Activated T-cell treated with anti-CD3 and anti-CD28 coated beads, Interleukin-2, amount 50 U/mL, for 72 hours (primary cell): Measurements from ENCODE around the gene STRA6. TPM values are rescaled to one million over a fixed set of nuclear protein-coding genes. Genes with fewer than 3 reads are reported as not detected.

Experiments used
- ATAC-seq, 2 donors: fragments of 150-1000 bp; cut with Tn5 transposase; replicated peaks in 1 of 2; 2 replicates each; pipeline ENCODE4 v1.10.0; 2021; ENCODE audit warnings: moderate library complexity in 2 of 2, mild to moderate bottlenecking in 1 of 2
- DNase-seq, 2 donors: peaks; one replicate each; pipeline ENCODE4 v3.0.0; 2021 to 2022; ENCODE audit warnings: mixed read lengths in 1 of 2
- H3K27ac Mint-ChIP-seq: one replicate; pipeline ENCODE4 v1.8.0; 2022; ENCODE audit warnings: mild to moderate bottlenecking, moderate library complexity, mixed read lengths
- H3K27me3 Mint-ChIP-seq: one replicate; pipeline ENCODE4 v1.8.0; 2022; ENCODE audit warnings: low read depth, mixed read lengths
- H3K36me3 Mint-ChIP-seq, 2 donors: one replicate each; pipeline ENCODE4 v1.8.0; 2022; ENCODE audit warnings: mixed read lengths in 2 of 2, mild to moderate bottlenecking in 1 of 2; ENCODE audit not compliant: insufficient read depth in 2 of 2
- H3K4me1 Mint-ChIP-seq: one replicate; pipeline ENCODE4 v1.8.0; 2022; ENCODE audit warnings: low read depth, mixed read lengths
- H3K4me3 Mint-ChIP-seq, 2 donors: one replicate each; pipeline ENCODE4 v1.8.0; 2022; ENCODE audit warnings: mild to moderate bottlenecking in 2 of 2, mixed read lengths in 2 of 2, moderate library complexity in 2 of 2
- H3K9me3 Mint-ChIP-seq, 2 donors: one replicate each; pipeline ENCODE4 v1.8.0; 2022; ENCODE audit warnings: mixed read lengths in 2 of 2
- total RNA-seq, 2 donors: library from RNA; stranded (reverse); gene quantifications; one replicate each; pipeline ENCODE4 v1.2.3, GENCODE V29; 2022

STRA6 gene
- total RNA-seq, 2 donors from 2014 or later, result 0.43 to 0.46 TPM

- Mint-ChIP-seq H3K36me3 (no peaks in the 10 kb centered on the region), H3K27me3 (peaks cover 29% of the 10 kb centered on the region), H3K27ac (no peak overlapping the region), H3K4me1 (no peaks in the 10 kb centered on the region), H3K4me3 (no peak overlapping the region), H3K9me3 (no peaks in the 10 kb centered on the region)
- ATAC-seq, result no peak
- no peak for DNase-seq
These were observed 5.9 kb upstream of the STRA6 start for GRCh38 chr15:74208496-74208895.

GRCh38 chr15:74207652-74208440 lies 5.3 kb upstream of the STRA6 start:
- DNase-seq (no peak), ATAC-seq (no peak)
- no peak overlapping the region for H3K27ac Mint-ChIP-seq
- H3K36me3 Mint-ChIP-seq, result no peaks in the 10 kb centered on the region
- H3K9me3 Mint-ChIP-seq, result no peaks in the 10 kb centered on the region
- peaks cover 36% of the 10 kb centered on the region for H3K27me3 Mint-ChIP-seq
- H3K4me3 Mint-ChIP-seq, result no peak overlapping the region
- no peaks in the 10 kb centered on the region for H3K4me1 Mint-ChIP-seq

DNA sequence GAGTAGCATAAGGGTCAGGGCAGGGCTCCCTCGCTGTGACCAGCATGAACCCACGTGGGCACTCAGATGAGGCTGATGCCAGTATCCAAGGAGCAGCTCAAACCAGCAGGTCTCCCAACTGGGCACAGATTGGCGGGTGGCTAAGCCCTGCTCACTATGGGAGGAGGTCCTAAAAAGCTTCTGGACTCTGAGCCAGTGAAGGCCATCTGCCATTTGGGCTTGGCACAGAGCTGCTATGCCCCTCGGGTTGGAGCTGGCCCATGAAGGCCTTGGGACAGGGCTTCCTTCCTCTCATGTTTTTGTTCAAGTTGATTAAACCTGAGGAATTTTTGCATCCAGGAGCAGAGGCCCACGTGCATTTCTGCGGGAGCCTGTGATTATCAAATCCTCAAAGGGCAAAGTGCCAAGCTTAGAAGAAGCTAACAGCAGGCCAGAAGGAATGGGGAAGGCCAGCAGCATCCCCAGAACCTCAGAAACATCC lies 4.3 kb upstream of the STRA6 start:
- ATAC-seq, result no peak
- H3K4me3 Mint-ChIP-seq, result no peak overlapping the region
- no peaks in the 10 kb centered on the region for H3K4me1 Mint-ChIP-seq
- no peak for DNase-seq
- no peaks in the 10 kb centered on the region for H3K9me3 Mint-ChIP-seq
- peaks cover 39% of the 10 kb centered on the region for H3K27me3 Mint-ChIP-seq
- H3K36me3 Mint-ChIP-seq, result no peaks in the 10 kb centered on the region
- no peak overlapping the region for H3K27ac Mint-ChIP-seq

DNA sequence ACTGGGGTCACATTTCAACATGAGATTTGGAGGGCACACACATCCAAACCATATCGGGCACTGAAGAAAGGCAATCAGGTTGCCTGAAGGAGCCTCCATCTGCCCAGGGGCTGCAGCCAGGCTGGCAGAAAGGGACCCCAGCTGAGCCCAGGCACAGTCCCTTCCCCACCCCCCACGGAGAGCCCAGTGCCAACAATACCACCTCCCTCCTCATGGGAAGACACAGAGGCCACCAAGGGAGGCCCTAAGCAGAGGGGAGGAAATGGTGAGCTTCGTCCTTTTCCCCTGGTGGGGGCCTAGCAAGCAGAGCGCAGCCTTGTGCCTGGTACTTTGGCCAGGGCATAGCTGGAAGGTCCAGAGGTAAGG lies 3.0 kb upstream of the STRA6 start:
- H3K9me3 Mint-ChIP-seq, result no peaks in the 10 kb centered on the region
- no peak for DNase-seq
- ATAC-seq, result no peak
- H3K4me3 Mint-ChIP-seq, result no peak overlapping the region
- H3K27me3 Mint-ChIP-seq, result peaks cover 39% of the 10 kb centered on the region
- H3K4me1 Mint-ChIP-seq, result peaks cover 4% of the 10 kb centered on the region
- H3K27ac Mint-ChIP-seq, result no peak overlapping the region
- H3K36me3 Mint-ChIP-seq, result no peaks in the 10 kb centered on the region

DNA sequence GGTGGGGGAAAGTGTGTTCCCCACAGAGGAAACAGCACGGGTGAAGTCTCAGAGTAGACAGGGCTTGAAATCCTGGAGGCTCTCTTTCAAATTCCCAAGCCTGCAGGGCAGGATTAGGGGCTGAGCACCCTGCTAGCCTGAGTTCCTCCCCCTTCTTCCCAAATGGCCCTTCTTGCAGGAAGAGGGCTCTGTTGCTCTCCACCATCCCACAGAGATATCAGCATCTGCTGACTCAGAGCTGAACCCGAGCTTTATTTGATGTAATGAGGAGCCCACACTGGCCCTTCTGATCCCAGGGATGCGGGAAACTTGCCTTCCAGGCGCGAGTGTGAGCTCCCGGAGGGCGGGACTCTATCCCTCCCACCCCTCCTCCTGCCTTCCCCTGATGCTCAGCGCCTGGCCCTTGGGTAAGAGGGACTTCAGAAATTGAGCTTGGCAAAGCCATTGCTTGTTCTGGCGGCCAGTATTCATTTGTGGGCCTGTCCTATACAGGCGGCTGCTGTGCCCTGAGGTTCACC lies 1.4 kb upstream of the STRA6 start:
- H3K36me3 Mint-ChIP-seq, result no peaks in the 10 kb centered on the region
- no peak for ATAC-seq
- peaks cover 35% of the 10 kb centered on the region for H3K27me3 Mint-ChIP-seq
- H3K27ac Mint-ChIP-seq, result no peak overlapping the region
- DNase-seq, result no peak
- no peak overlapping the region for H3K4me3 Mint-ChIP-seq
- H3K4me1 Mint-ChIP-seq, result peaks cover 8% of the 10 kb centered on the region
- H3K9me3 Mint-ChIP-seq, result no peaks in the 10 kb centered on the region

GRCh38 chr15:74201710-74202420 lies 722 bp downstream of the STRA6 start:
- peaks cover 8% of the 10 kb centered on the region for H3K4me1 Mint-ChIP-seq
- H3K27me3 Mint-ChIP-seq, result peaks cover 20% of the 10 kb centered on the region
- peak in 1 of 2 donors; percentile 19 for ATAC-seq
- no peak for DNase-seq
- no peaks in the 10 kb centered on the region for H3K9me3 Mint-ChIP-seq
- H3K27ac Mint-ChIP-seq, result peak overlapping the region; percentile 74
- H3K36me3 Mint-ChIP-seq, result no peaks in the 10 kb centered on the region
- H3K4me3 Mint-ChIP-seq, result no peak overlapping the region

DNA sequence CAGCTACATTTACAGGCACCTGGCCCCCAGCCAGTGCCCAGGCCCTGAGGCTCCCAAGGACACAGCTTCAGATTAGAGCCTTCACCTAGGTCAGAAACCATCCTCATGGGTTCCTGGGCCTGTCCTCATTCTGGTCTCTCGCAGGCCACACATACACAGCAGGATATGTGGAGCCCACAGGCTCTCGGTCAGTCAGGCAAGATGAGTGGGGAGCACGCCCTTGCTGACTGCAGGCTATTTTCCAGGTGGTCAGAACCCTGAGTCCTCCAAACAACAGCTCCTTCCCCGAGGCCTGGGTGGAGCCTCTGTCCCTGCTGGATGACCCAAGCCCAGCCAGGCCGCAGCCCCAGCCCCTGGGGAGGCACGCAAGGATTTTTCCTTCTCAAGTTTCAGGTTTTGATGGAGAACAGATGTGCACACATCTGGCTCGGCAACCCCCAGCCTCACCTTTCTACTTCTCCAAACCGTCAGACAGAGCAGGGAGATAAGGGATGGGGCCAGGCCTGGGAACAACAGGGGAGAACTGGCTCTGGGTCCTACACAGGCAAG lies 1.6 kb downstream of the STRA6 start:
- ATAC-seq, result peak in 1 of 2 donors; percentile 4
- Mint-ChIP-seq H3K9me3 (no peaks in the 10 kb centered on the region), H3K4me1 (peaks cover 8% of the 10 kb centered on the region), H3K4me3 (no peak overlapping the region), H3K27me3 (peaks cover 20% of the 10 kb centered on the region), H3K36me3 (no peaks in the 10 kb centered on the region), H3K27ac (peak overlapping the region; percentile 15)
- no peak for DNase-seq

DNA sequence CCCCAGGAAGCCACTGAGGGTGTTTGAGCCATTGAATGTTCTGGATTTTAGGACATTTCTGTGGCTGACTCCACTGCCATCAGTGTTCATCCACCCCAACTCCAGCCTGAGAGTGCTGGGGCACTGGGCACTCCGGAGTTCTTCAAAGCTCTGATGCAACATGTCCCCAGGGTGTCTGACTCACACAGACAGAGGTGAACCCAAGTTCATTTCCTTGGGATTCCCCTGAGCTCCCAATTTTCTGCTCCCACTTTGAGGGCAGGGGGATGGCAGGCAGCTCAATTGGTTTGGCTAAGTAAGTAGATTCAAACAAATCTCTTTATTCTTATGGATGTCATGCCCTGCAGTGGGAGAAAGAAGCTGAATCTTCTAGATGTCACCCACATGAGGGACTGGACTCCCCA lies 2.2 kb downstream of the STRA6 start:
- no peak overlapping the region for H3K4me3 Mint-ChIP-seq
- H3K9me3 Mint-ChIP-seq, result no peaks in the 10 kb centered on the region
- peaks cover 20% of the 10 kb centered on the region for H3K27me3 Mint-ChIP-seq
- peaks cover 8% of the 10 kb centered on the region for H3K4me1 Mint-ChIP-seq
- DNase-seq, result no peak
- peak overlapping the region; percentile 75 for H3K27ac Mint-ChIP-seq
- ATAC-seq, result peak in 1 of 2 donors; percentile 64
- no peaks in the 10 kb centered on the region for H3K36me3 Mint-ChIP-seq

- ATAC-seq (no peak), DNase-seq (no peak)
- H3K27me3 Mint-ChIP-seq, result peaks cover 12% of the 10 kb centered on the region
- H3K36me3 Mint-ChIP-seq, result no peaks in the 10 kb centered on the region
- no peaks in the 10 kb centered on the region for H3K9me3 Mint-ChIP-seq
- peaks cover 8% of the 10 kb centered on the region for H3K4me1 Mint-ChIP-seq
- no peak overlapping the region for H3K27ac Mint-ChIP-seq
- H3K4me3 Mint-ChIP-seq, result no peak overlapping the region
These were observed 3.3 kb downstream of the STRA6 start for GRCh38 chr15:74199297-74199652.

- Mint-ChIP-seq H3K4me1 (peaks cover 8% of the 10 kb centered on the region), H3K9me3 (no peaks in the 10 kb centered on the region), H3K36me3 (no peaks in the 10 kb centered on the region), H3K27ac (no peak overlapping the region), H3K27me3 (no peaks in the 10 kb centered on the region), H3K4me3 (no peak overlapping the region)
- ATAC-seq (no peak), DNase-seq (no peak)
These were observed 5.2 kb downstream of the STRA6 start for GRCh38 chr15:74197176-74197965.

GRCh38 chr15:74196175-74196574 lies 6.4 kb downstream of the STRA6 start:
- DNase-seq (no peak), ATAC-seq (no peak)
- no peak overlapping the region for H3K4me3 Mint-ChIP-seq
- H3K36me3 Mint-ChIP-seq, result no peaks in the 10 kb centered on the region
- no peaks in the 10 kb centered on the region for H3K9me3 Mint-ChIP-seq
- H3K27me3 Mint-ChIP-seq, result no peaks in the 10 kb centered on the region
- peaks cover 4% of the 10 kb centered on the region for H3K4me1 Mint-ChIP-seq
- H3K27ac Mint-ChIP-seq, result no peak overlapping the region

GRCh38 chr15:74194572-74195559 lies 7.7 kb downstream of the STRA6 start:
- Mint-ChIP-seq H3K4me3 (no peak overlapping the region), H3K9me3 (no peaks in the 10 kb centered on the region), H3K36me3 (no peaks in the 10 kb centered on the region), H3K27me3 (no peaks in the 10 kb centered on the region), H3K27ac (no peak overlapping the region), H3K4me1 (no peaks in the 10 kb centered on the region)
- ATAC-seq (no peak), DNase-seq (no peak)
